ENCODE measurements around the gene SPDYE1.

DNA sequence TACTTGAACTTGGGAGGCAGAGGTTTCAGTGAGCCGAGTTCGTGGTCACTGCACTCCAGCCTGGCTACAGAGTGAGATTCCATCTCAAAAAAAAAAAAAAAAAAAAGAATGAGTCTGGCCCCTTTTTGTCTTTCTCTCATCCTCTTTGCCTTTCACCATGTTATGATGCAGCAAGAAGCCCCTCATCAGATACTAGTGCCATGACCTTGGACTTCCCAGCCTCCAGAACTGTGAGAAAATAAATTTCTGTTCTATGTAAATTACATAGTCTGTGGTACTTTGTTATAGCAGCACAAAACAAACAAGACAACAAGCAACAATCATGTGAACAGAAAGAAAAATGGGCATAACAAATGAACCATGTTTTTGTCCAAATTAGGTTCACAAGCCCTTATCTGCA is 44.5 kb downstream of the SPDYE1 start:
- TF ChIP-seq, protein P1, sequence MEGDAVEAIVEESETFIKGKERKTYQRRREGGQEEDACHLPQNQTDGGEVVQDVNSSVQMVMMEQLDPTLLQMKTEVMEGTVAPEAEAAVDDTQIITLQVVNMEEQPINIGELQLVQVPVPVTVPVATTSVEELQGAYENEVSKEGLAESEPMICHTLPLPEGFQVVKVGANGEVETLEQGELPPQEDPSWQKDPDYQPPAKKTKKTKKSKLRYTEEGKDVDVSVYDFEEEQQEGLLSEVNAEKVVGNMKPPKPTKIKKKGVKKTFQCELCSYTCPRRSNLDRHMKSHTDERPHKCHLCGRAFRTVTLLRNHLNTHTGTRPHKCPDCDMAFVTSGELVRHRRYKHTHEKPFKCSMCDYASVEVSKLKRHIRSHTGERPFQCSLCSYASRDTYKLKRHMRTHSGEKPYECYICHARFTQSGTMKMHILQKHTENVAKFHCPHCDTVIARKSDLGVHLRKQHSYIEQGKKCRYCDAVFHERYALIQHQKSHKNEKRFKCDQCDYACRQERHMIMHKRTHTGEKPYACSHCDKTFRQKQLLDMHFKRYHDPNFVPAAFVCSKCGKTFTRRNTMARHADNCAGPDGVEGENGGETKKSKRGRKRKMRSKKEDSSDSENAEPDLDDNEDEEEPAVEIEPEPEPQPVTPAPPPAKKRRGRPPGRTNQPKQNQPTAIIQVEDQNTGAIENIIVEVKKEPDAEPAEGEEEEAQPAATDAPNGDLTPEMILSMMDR (IDR thresholded peaks at IDR 0.05) = no peak
- TF ChIP-seq POLR2A (IDR thresholded peaks at IDR 0.05) = no peak
- TF ChIP-seq EP300 (IDR thresholded peaks at IDR 0.05) = no peak

Measured in ovary (tissue), 3 donors.